Liver (tissue), 3 donors: ENCODE data around the gene MYOG.

Experiments used
- FOXA2 ChIP-seq: IDR thresholded peaks from 2 replicates; pipeline ENCODE4 v1.6.1; 2016; ENCODE audit warnings: antibody characterized with exemption
- JUND ChIP-seq, 2 donors: IDR thresholded peaks; 2 replicates each; pipeline ENCODE4 v1.6.1; 2016; ENCODE audit warnings: antibody characterized with exemption in 2 of 2
- SP1 ChIP-seq: IDR thresholded peaks from 2 replicates; pipeline ENCODE4 v1.6.1; 2018; ENCODE audit warnings: antibody characterized with exemption, mild to moderate bottlenecking
- TAF1 ChIP-seq: conservative IDR thresholded peaks from 2 replicates; pipeline ENCODE4 v1.6.1; 2016; ENCODE audit warnings: antibody characterized with exemption, mild to moderate bottlenecking
- YY1 ChIP-seq: IDR thresholded peaks from 2 replicates; pipeline ENCODE4 v1.6.1; 2016; ENCODE audit warnings: antibody characterized with exemption, mild to moderate bottlenecking
- TF ChIP-seq, protein P1 (sequence below): fragments of 150-350 bp; IDR thresholded peaks from 2 replicates; pipeline ENCODE4 v1.5.1; 2017; ENCODE audit warnings: improper control_type of control experiment, low read depth, low read length; ENCODE audit not compliant: missing input control
- donor health status: healthy.
- donor health status: healthy.

- TF ChIP-seq TAF1 (no peak), FOXA2 (no peak), JUND (IDR thresholded peaks at IDR 0.05) (no peak), SP1 (no peak), YY1 (no peak)
- TF ChIP-seq, protein P1, sequence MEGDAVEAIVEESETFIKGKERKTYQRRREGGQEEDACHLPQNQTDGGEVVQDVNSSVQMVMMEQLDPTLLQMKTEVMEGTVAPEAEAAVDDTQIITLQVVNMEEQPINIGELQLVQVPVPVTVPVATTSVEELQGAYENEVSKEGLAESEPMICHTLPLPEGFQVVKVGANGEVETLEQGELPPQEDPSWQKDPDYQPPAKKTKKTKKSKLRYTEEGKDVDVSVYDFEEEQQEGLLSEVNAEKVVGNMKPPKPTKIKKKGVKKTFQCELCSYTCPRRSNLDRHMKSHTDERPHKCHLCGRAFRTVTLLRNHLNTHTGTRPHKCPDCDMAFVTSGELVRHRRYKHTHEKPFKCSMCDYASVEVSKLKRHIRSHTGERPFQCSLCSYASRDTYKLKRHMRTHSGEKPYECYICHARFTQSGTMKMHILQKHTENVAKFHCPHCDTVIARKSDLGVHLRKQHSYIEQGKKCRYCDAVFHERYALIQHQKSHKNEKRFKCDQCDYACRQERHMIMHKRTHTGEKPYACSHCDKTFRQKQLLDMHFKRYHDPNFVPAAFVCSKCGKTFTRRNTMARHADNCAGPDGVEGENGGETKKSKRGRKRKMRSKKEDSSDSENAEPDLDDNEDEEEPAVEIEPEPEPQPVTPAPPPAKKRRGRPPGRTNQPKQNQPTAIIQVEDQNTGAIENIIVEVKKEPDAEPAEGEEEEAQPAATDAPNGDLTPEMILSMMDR, result no peak
Measured at GRCh38 chr1:203091199-203091477, 5.3 kb upstream of the MYOG start.
